Amniotic stem cell (primary cell): ENCODE measurements around the gene ELMO1.

Source experiments
- DNase-seq: peaks from one replicate; lab custom pipeline; 2025; lab: John Stamatoyannopoulos, UW

Gene ELMO1

DNA sequence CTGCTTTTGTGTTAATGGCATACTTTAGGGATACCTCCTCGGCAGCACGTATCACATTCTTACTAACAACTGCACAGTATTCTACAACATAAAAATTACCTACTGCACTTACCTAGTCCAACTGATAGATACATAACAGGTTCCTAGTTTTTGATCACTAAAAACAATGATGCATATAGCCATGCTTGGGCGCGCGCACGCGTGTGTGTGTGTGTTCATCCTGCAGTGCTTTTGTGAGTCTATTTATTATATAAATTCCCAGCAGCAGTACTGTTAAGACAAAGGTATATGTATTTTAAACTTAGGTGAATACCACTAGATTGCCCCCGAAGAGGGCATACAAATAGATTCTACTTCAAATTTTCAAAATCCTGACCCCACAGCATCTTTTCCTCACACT lies 181.4 kb downstream of the ELMO1 start:
- no peak for DNase-seq

DNA sequence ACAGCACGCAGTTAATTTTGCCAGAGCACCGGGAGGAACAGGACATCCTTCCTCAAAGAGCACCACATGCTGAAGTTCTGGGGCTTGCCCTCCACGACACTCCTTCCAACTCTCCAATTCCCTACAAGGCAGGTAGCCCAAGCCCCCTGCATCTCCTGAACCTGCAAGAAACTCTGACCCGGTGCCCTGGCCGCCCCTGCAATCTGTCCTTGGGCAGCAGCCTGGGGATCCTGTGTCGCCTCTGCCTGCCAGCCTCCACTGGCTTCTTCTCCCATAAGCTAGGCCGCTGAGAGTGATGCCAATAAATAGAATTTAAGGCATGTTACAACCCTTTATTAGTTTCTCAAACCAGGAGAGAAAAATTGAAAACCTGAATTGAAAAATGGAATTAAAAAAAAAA lies 182.8 kb downstream of the ELMO1 start:
- DNase-seq, result no peak

DNA sequence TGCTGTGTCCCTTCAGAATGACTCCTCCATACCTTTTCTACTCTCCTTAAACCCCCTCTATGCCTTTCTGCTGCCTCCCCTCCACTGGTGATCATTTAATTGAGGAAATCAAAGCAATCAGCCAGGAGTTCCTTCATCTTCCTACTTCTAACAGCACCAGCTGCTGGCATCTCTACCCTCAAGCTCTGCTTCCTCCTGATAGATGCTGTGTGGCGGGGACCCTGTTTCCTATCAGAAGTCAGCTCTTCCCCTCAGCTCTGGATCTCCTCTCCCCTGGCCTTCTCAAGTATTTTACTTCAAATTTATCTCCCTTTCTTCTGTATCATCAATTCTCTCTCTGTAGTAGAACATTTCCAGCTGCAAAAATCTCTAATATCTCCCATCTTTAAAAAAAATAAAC lies 183.7 kb downstream of the ELMO1 start:
- DNase-seq, result no peak

DNA sequence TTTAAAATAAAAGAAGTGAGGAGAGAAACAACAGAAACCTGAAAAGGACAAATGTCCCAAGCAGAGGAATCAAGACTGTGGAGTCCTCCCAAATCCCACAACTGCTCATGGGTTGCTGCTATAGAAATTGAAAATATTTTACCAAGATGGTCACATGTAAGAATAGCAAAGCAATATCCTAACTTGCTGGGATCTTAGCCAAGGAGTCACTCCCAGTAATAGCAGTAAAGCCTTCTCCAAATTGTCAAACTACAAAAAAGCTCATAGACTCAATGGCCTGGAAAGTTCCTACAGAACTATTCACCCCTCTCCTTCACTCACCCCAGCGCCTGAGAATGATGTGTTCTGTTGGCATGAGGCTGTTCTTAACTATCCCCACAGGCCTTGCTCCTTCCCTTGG lies 186.5 kb downstream of the ELMO1 start:
- no peak for DNase-seq

DNA sequence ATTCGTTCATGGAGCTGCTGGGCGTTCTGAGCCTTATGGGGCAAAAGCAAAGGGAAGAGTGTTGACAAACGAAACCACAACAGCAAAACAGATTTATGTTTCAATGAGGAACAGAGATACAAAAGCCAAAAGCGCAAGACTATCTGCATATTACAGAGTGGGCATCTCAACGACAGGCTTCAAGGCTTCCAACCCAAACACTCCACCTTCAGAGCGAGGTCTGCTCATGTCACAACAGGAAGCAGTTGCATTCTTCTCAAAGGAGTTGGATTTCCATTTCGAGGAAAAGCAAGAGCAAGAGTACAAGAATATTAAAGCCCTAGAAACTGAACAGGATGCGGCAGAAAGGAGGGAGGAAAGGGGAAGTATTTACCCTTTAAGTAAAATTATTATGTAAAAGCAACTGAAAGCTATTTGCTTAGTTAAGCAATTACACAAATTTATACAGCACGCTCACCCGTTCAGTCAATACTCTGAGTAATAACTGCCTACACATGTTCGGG lies 189.3 kb downstream of the ELMO1 start:
- no peak for DNase-seq

DNA sequence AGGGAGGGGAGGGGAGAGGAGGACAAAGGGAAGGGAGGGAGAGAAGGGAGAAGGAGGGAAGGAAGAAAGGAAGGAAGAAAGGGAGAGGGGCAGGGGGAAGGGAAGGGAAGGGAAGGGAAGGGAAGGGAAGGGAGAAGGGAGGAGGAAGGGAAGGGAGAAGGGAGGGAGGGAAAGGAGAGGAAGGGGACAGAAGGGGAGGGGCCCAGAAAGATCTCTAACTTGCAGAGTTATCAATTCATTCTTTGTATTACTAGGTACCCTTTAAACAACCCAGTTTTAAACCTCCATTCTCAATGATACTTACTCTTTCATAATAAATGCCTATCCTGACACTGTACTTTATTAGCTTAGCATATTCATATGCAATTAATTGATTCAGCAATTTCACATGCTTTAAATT lies 192.0 kb downstream of the ELMO1 start:
- DNase-seq, result no peak

DNA sequence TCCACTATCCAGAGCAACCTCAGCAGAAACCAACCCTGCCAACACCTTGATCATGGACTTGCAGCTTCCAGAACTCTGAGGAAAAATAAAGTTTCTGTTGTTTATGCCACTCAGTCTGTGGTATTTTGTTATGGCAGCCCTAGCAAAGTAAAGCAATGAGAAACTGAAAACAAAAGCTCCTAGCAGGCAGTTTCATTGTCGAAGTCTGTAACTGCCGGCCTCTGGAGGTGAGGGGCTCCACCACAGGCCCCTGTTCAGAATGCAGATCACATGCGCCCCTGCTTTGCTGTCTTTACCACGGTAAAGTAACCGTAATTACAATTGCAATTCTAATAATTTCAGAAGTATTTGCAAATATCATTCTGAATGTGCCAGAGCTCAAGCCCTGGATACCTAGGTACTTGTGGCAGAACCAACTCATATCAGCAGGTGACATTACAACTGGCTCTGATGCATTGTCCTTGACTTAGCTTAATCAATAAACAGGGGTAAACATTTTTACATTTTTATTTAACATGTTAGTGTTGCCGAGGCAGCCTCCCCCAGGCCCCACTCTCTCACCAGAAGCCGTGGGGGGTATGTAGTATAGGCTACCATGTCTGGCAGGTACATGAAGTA lies 193.2 kb downstream of the ELMO1 start:
- no peak for DNase-seq

DNA sequence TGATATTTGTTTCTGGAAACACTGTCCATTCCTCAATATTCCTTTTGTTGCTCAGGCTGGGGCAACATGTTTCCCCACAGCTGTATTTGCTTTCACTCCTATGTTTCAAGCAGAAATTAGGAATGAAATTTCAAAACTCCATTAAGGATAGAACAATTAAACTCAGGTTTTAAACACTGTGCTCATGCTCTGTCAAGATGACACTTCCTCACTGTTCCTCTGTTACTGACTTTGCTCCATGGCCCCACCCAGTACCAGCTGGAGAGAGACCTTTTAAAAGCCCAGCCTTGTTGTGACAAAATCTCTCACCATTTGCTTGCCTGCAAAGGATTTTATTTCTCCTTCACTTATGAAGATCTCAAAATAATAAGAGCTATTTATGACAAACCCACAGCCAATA lies 197.4 kb downstream of the ELMO1 start:
- no peak for DNase-seq

DNA sequence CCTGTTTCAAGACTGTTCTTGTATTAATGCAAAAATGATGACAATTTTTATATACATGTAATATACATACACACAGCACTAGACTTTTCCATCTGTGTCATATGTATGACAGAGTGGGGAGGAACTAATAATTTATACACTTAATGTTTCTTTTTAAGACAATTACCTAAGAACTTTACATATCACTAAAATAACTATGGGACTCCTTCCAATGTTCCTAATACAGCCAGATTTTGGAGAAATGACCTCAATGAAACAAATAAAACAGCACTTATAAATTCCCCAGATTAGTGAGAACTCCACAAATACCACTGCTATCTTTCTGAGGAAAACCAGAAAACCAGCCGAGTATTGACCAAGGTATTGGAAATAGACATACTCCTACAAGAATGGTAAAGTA lies 199.4 kb downstream of the ELMO1 start:
- DNase-seq, result no peak

DNA sequence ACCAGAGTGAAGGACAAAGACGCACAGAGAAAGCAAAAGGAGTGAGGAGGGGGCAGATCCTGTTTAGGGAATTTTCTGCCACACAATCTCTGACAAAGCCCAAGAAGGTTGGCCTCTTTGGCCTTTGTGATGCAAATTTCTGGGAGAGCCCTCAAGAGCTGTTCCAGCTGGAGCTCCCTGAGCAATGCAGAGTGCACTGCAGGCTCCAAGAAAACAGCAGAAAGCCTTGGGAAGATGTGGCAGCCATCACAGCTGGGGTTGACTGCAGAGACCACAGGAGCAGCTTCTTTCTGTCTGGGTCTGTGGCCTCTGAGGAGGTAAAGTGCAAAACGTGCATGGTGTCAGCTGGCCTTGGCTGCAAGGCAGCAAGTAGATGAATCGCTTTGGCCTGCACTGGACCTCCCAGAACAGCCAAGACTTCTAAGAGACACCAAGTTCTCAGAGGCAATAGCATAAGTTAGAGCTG lies 200.2 kb downstream of the ELMO1 start:
- DNase-seq, result no peak

DNA sequence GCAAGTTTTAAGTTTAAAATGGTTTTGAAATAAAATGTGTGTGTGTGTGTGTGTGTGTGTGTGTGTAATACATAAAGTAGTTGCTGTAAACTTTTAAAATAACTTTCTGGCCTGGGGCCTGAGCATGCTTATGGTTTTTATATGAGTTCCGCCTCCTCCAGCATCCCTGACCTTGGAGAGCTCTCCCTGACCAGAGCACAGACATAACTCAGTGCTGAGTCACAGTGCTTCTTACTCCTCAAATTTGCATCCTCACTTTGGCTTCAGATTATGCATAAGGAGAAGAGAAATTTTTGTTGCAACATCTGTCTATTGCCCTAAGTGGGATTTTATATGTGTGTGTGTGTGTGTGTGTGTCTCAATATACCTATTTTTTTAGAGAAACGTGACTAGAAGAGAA lies 200.8 kb downstream of the ELMO1 start:
- DNase-seq, result no peak

DNA sequence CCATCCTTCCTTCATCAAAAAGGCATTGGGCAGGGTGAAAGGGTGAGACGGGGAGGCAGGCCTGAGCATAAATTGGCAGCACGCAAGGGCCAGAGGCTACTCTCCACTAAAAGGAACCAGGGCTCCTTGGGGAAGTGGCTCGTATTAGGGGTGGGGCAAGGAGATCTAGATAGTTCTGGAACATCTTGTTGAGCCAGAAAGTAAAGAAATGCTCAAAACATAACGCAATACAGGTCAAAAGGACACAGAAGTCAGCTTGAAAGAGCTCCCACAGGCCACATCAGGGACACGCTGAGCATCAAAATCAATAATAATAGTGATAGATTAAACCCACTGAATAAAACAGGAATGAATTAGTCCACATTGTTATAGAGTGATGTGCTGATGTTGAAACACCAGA lies 203.1 kb downstream of the ELMO1 start:
- DNase-seq, result no peak

DNA sequence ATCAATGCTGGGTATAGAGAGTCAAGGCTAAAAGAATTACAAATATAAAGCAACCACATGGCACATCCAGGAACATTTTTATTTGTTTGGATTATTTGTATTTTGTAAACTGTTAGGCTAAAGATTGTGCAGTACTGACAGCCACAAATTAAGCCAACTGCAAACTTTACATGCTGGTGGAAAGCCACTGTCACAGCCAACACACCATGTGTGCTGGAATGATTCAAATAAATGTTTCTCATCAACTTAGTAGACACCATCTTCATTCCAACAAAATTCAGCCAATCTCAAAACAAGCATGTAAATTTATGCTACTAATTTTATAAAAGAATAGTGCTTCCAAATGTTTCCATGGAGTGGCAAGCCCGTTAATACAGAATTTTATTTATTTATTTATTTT lies 211.8 kb downstream of the ELMO1 start:
- DNase-seq, result no peak

DNA sequence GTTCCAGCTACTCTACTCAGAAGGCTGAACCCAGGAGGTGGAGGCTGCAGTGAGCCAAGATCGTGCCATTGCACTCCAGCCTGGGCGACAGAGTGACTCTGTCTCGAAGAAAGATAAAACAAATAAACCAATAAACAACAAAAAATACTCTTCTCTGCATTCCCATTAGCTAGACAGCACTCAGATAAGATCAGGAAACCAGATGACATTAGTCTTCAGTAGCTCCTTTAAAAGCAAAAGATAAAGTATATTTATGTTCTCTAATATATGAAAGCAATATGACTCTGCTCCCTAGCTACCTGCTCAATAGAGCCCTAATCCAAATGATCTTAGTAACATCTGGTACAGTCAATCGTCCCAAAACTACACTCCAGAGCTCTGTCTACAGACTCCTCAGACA lies 212.9 kb downstream of the ELMO1 start:
- DNase-seq, result no peak

DNA sequence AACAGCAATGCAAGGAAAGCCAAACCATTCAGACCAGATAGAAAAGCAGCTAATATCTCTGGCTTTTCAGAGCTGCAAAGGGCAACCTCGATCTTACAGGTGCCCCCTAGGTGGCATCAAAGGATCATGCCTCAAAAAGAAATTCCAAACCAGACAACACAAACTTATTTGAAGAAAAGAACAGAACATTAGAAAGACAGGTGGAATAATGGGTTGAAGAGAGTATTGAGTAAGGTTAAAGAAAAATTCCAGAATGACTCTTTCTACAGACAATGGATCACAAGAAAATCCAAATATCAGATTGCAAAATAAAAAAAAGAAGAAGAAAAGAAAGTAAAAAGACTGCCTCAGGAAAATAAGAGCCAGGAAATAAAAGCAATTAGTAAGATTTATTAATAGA lies 213.7 kb downstream of the ELMO1 start:
- no peak for DNase-seq

DNA sequence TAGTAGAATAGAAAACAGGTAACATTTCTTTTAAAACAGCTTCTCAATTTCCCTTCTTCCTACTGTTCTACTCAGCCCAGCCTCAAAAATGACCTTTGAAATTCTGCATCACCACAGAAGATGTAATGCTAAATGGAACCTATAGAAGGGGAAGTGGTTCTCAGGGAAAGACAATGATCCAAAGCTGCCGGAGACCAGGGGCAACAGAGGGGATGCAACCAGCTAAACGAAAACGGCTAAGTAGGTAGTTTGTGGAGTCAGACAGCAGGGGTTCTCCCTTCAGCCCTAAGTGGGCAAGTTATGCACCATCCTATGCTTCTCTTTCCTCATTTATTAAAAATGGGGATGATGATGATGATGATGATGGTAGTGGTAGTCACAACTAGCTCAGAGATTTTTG lies 214.3 kb downstream of the ELMO1 start:
- DNase-seq, result no peak

DNA sequence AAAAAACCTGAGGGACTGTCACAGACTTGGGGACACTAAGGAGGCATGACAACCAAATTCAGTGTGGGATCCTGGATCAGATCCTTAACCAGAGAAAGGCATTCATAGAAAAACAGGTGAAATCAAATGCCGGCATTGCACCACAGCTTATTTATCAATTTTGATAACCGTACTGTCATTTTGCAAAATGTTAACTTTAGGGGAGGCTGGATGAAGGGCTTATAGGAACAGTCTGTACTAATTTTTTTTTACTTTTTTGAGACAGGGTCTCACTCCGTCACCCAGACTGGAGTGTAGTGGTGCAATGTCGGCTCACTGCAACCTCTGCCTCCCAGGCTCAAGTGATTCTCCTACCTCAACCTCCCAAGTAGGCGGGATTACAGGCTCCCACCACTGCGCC lies 217.1 kb downstream of the ELMO1 start:
- DNase-seq, result no peak

DNA sequence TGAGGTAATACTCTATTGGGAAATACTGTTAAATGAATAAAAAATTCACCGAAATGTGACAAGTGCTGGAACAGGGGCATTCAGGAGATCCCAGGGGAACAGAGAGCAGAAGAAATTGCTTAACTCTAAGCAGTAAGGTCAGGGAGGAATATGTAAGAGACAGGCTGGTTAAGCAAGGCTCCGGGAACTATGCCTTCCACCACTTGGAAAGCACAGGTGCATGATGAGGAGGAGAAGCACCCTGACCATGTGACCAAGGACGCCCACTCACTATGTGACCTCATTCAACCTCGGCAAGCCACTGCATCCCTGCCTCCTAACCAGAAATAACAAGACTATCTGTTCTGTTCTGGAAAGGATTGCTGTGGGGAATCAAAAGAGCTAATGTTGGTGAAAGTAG lies 218.4 kb downstream of the ELMO1 start:
- DNase-seq, result no peak

DNA sequence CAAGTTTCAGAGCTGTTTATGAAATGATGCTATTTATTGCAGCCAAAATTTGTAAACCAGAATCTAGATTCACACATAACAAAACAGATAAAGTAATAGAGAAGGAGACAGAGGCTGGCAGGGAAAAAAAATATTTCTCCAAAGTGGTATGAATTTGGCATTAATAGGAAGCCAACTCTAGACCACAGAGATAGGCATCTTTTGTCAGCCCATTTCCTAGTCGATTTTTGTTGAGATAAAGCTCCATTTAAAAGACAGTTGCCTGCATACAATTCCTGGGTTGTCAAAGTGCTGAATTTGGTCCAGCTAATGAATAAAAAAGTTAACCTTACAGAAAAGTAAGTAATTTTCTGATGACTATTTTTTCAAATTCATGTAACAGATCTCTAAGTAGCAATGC lies 219.3 kb downstream of the ELMO1 start:
- DNase-seq, result no peak

DNA sequence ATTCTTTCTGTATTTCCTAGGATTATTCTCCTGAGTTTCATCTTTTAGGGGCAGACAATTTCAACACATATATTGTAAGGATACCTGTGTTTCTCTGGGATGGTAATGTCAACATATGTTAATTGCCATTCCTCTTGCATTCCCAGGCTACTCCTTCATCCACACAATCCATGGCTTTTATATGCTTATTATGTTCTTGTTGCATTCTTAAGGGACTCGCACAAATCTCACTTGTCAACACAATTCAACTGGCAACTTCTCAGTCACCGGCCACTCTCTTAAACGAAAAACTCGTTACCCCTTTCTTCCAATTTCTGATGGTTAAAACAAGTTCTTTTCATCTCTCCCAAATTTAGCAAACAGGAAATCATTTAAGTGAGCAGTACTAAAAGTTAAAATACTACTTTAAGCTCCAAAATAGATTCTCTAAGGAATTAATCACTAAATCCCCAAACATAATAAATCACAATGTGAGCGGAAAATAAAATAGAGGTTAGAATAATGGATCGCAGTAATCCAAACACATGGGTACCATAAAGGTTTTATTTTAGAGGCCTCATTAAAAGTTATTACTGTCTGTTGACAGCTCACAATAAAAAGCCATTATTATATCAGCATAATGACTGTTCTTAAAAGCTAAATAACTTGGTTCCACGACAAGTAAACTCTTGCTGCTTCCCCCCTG lies 223.2 kb downstream of the ELMO1 start:
- no peak for DNase-seq

DNA sequence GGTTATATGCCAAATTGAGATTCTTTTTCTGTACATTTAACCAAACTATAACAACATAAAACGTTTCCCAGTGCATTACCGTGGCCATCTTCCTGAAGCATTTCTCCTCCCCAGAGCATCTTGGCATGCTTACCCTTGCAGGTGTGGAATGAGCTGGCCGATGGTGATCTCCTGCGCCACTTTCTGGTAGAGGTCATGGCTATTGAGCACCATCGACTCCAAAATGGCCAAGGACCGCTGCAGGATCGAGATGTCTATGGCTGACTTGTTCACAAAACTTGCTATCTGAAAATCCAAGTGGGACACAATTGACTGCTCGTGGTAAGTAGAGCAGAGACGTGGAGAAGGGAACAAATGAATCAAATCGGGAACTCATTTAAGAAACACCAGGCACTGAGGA lies 223.9 kb downstream of the ELMO1 start:
- no peak for DNase-seq

DNA sequence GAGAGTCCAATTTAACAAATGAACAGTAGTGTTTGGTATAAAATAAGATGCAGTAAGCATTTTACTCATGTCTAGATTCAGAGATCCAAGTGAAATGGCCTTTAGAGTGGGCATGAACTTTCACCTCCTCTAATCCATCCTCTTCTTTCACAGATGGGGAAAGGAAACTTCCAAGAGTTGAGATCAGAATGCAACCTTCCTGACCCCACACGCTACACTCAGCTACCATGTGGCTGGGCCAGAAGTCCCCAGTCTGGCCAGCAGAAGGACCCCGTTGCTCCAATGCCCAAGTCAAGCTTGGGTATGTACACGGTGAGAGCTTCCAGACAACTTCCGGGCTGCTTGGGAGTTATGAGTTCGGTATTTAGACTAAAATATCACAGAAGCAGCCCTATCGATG lies 228.0 kb downstream of the ELMO1 start:
- DNase-seq, result no peak

DNA sequence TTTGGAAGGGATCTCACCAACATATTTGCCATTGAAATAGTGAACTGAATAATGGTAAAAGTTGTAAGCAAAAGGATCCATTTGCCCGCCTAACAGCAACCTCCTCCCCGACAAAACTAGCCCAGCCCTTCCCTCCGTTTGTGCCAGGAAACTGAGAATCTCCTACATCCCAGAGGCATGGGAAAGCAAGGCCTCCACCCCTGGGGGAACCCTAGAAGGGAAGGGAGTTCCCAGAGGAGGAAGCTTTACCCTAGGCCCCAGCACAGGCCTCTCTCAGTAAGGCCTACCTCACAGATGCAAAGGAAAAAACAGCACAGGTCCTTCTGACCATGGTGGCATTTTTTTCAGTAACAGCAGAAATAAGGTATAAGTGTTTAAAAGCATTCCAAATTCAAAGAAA lies 229.7 kb downstream of the ELMO1 start:
- DNase-seq, result no peak

DNA sequence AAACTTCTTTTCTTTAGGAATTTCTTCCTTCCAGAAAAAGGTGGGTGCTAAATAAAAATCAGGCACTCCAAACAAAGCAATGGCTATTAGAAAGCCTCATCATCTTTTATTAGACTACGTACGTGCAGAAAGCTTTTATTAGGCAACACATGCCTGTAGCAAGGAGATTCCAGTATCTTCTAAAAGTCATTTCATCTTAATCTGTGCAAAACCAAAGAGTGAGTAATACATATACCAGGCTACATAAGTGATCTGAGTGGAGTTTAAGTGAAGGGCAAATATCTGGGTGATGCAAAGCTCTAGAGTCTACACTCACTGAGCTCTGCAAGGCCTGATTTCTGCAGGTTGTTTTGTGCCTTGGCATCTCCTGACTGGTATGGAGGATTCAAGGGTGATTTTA lies 231.7 kb downstream of the ELMO1 start:
- DNase-seq, result no peak
